ENCODE measurements around the gene GPR62. TPM values are rescaled to one million over a fixed set of nuclear protein-coding genes. Genes with fewer than 3 reads are reported as not detected.

The GPR62 gene
- total and polyA plus RNA-seq, 2 experiments from 2014 or later: 0.10 to 0.38 TPM

DNA sequence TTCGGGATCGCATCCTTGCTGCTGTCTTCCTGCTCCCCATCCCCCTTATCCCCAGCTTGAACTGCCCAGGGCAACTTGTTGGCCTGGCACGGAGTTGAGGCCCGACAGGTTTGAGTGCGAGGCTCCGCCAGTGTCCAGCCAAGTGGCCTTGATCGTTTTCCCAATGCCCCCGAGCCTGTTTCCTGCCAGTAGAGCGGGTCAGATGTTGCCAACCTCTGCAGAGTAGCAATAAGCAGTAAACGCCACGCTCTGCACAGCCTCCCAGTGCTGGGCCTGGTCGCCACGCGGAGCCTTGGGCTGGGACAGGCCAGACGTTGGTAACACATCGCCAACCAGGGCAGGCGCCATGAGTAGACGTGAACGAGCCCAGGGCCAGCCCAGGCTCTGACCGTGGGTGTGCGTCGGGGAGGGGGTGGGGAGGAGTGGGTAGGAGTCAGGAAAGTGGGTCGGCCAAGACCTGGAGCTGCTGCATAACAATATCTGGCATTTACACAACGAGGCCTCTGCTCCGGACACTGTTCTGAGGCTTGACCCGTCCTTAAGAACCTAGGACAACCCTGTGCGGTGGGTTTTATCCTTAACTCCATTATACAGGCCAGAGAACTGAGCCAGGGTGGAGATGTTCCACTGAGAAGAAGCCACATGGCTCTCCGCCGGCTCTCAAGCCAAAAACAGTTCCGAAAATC lies 19.2 kb downstream of the GPR62 start:
- Mint-ChIP-seq H3K4me1 (peaks cover 30% of the 10 kb centered on the region), H3K27ac (no peak overlapping the region), H3K36me3 (ENCODE audit: low read depth) (no peaks in the 10 kb centered on the region; the same call in 1 of the 3 replicates), H3K9me3 (no peaks in the 10 kb centered on the region; the same call in 2 of the 3 replicates), H3K27me3 (ENCODE audit: insufficient read depth, low read depth, poor library complexity) (peaks cover 35% of the 10 kb centered on the region), H3K4me3 (peak overlapping the region; percentile 83)
- Histone ChIP-seq H3K36me3 (ENCODE audit: insufficient read depth) (no peaks in the 10 kb centered on the region), H3K4me1 (ENCODE audit: insufficient read depth) (peaks cover 22% of the 10 kb centered on the region), H2AFZ (peak overlapping the region; percentile 96), H3F3A (replicated peaks; ENCODE audit: low read depth) (peaks cover 24% of the 10 kb centered on the region), H3K27ac (ENCODE audit: low read depth) (no peak overlapping the region), H3K9me2 (ENCODE audit: insufficient read depth) (no peaks in the 10 kb centered on the region), H3K4me2 (peak overlapping the region; percentile 91), H4K20me1 (replicated peaks; ENCODE audit: insufficient read depth) (no peaks in the 10 kb centered on the region), H3K4me3 (peak overlapping the region; percentile 79), H3K27me3 (ENCODE audit: insufficient read depth) (peaks cover 38% of the 10 kb centered on the region), H3K79me2 (replicated peaks; ENCODE audit: insufficient read depth) (no peaks in the 10 kb centered on the region)
- no peak for DNase-seq (ENCODE audit: low spot score)
- peak; percentile 18 for ATAC-seq
- TF ChIP-seq CREB1 (CRISPR knock-in tag; IDR thresholded peaks at IDR 0.05; ENCODE audit: low read depth) (no peak), EZH2phosphoT487 (IDR thresholded peaks at IDR 0.05; ENCODE audit: unreplicated experiment) (no peak), POLR2AphosphoS5 (IDR thresholded peaks at IDR 0.05; ENCODE audit: low read depth) (no peak), JUNB (IDR thresholded peaks at IDR 0.05; ENCODE audit: unreplicated experiment) (no peak), EZH2 (IDR thresholded peaks at IDR 0.05; ENCODE audit: low read depth, unreplicated experiment) (no peak), ZNF462 (CRISPR knock-in tag; IDR thresholded peaks at IDR 0.05) (no peak), ZNF114 (CRISPR knock-in tag; IDR thresholded peaks at IDR 0.05) (no peak), NANOG (IDR thresholded peaks at IDR 0.05; ENCODE audit: borderline replicate concordance) (no peak), ZNF331 (CRISPR knock-in tag; IDR thresholded peaks at IDR 0.05; ENCODE audit: low read depth) (no peak)
- TF ChIP-seq, protein P1, sequence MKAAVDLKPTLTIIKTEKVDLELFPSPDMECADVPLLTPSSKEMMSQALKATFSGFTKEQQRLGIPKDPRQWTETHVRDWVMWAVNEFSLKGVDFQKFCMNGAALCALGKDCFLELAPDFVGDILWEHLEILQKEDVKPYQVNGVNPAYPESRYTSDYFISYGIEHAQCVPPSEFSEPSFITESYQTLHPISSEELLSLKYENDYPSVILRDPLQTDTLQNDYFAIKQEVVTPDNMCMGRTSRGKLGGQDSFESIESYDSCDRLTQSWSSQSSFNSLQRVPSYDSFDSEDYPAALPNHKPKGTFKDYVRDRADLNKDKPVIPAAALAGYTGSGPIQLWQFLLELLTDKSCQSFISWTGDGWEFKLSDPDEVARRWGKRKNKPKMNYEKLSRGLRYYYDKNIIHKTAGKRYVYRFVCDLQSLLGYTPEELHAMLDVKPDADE (IDR thresholded peaks at IDR 0.05): no peak
- TF ChIP-seq, protein P2, sequence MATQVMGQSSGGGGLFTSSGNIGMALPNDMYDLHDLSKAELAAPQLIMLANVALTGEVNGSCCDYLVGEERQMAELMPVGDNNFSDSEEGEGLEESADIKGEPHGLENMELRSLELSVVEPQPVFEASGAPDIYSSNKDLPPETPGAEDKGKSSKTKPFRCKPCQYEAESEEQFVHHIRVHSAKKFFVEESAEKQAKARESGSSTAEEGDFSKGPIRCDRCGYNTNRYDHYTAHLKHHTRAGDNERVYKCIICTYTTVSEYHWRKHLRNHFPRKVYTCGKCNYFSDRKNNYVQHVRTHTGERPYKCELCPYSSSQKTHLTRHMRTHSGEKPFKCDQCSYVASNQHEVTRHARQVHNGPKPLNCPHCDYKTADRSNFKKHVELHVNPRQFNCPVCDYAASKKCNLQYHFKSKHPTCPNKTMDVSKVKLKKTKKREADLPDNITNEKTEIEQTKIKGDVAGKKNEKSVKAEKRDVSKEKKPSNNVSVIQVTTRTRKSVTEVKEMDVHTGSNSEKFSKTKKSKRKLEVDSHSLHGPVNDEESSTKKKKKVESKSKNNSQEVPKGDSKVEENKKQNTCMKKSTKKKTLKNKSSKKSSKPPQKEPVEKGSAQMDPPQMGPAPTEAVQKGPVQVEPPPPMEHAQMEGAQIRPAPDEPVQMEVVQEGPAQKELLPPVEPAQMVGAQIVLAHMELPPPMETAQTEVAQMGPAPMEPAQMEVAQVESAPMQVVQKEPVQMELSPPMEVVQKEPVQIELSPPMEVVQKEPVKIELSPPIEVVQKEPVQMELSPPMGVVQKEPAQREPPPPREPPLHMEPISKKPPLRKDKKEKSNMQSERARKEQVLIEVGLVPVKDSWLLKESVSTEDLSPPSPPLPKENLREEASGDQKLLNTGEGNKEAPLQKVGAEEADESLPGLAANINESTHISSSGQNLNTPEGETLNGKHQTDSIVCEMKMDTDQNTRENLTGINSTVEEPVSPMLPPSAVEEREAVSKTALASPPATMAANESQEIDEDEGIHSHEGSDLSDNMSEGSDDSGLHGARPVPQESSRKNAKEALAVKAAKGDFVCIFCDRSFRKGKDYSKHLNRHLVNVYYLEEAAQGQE (IDR thresholded peaks at IDR 0.05; ENCODE audit: unreplicated experiment): no peak
